GM21515 (cell line): ENCODE data around the gene ELOVL6.
A peak's percentile ranks its signal among the peaks of the same experiment; 100 is the strongest.
"Not testable (repeated sequence)": the region's sequence is repeated elsewhere in the genome, so short reads cannot be mapped to it uniquely, and the experiment has no call there.

ENCODE experiments used
- ATAC-seq: cut with Tn5 transposase; IDR thresholded peaks from one replicate; pipeline ENCODE4 v1.9.1; 2021; ENCODE audit not compliant: unreplicated experiment

The ELOVL6 gene

GRCh38 chr4:110039164-110039563, 159.3 kb downstream of the ELOVL6 start:
- ATAC-seq: not testable (repeated sequence)

- peak; percentile 98 for ATAC-seq
Observed at GRCh38 chr4:110034026-110034393, 164.4 kb downstream of the ELOVL6 start.

GRCh38 chr4:110033355-110034025, 164.9 kb downstream of the ELOVL6 start:
- no peak for ATAC-seq

- no peak for ATAC-seq
Observed at GRCh38 chr4:110032603-110033002, 165.8 kb downstream of the ELOVL6 start.

DNA sequence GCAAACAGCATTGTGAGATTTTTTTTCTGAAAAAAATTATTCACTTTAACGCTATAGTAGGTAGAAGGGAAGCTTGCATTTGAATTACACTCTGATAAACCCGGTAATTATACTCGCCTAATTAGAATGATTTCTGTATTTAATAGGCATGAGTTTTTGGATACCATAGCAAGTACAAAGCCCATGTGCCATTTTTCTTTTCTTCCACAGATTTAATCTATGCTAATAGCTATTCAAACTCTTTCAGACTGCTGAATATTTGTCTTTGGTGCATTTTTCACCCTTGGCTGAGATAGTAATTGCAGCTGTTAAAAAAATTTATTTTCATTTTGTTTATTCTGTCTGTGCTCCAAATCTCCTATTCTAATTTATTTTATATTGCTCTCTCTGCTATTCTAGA, 172.7 kb downstream of the ELOVL6 start:
- no peak for ATAC-seq

GRCh38 chr4:110025056-110025455, 173.4 kb downstream of the ELOVL6 start:
- ATAC-seq: no peak

DNA sequence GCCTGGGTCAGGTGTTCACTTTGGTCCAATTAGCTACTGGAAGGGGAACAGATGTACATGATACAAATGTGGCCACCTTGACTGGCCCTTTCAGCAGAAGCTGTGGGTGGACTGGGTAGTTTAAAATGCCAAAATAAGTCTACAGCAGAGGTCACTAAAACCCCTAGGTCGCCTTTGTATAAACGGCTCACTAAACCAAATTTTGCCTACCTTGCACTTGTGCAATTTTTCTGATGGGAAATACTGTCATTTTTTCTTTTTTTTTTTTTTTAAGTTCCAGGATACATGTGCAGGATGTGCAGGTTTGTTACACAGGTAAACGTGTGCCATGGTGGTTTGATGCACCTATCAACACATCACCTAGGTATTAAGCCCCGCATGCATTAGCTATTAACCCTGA, 176.0 kb downstream of the ELOVL6 start:
- ATAC-seq: no peak

- no peak for ATAC-seq
Observed at GRCh38 chr4:110020646-110021443, 177.6 kb downstream of the ELOVL6 start.

GRCh38 chr4:110020139-110020538, 178.3 kb downstream of the ELOVL6 start:
- no peak for ATAC-seq

GRCh38 chr4:110019153-110019552, 179.3 kb downstream of the ELOVL6 start:
- ATAC-seq: no peak

DNA sequence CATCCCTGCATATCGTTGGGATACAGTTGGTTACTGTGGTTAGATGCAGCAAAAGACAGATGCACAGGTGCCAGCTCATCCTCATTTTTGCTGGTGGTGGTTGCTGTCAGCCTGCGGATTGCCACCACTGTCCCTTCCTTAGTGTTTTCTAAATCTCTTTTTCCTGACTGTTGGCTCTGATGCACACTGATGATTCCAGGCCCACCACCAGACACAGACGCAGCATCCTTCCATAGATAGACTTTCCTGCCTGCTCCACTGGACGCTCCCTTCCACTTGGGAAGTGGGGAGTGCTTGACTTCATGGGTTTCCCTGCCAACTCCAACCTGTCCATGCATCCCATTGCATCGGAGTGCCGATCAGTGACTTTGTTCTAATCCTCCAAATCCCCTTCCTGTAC, 184.2 kb downstream of the ELOVL6 start:
- no peak for ATAC-seq

- no peak for ATAC-seq
Observed at GRCh38 chr4:110012917-110013316, 185.5 kb downstream of the ELOVL6 start.

DNA sequence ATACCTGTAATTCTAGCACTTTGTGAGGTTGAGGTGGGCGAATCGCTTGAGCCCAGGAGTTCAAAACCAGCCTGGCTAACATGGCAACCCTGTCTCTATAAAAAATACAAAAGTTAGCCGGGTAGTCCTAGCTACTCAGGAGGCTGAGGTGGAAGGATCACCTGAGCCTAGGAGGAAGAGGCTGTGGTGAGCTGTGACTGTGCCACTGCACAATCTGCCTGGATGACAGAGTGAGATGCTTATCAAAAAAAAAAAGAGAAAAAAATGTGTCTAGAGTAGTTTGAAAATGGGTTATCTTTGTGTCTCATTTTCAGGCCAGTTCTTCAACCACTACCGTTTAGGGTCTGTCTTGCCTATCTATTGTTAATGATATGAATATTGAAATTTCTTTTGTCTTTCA, 187.6 kb downstream of the ELOVL6 start:
- no peak for ATAC-seq

- no peak for ATAC-seq
Observed at GRCh38 chr4:110009550-110009949, 188.9 kb downstream of the ELOVL6 start.

DNA sequence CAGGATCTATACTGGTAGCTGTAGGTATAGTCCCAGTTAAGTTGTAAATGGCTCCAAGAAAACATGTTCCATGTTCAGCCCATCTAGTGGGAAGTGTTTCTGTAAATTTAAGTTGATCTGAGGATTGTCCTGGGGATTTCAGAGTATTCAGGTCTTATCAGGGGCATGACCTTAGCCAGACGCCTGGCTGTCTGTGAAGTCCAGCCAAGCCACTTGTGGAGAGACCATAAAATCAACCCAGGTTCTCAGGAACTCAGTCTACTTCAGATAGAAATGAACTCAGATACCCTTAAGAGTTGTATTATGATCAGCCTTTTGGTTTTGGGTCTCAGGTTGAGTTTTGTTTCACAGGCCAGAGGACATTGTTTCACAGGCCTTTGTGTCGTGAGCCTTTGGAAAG, 189.9 kb downstream of the ELOVL6 start:
- ATAC-seq: no peak

DNA sequence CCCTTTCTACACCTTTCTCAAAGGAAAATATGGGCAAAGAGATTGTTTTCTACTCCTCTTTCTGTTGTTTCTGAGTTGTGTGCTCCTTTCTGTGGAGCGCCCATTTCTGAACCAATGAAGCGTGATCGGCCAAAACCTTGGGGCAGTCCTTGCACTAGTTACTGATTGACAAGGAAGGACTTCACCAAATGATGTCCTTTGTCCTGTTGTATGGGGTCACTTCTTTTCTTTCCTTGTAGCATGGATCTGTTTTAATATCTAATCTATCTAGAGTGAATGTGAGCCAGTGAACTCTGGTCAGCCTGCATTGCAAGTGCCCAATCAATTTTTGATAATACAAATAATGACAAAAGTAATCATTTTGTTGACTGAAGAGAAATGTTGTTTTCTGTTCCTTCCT, 191.2 kb downstream of the ELOVL6 start:
- no peak for ATAC-seq

GRCh38 chr4:110005461-110006056, 192.9 kb downstream of the ELOVL6 start:
- ATAC-seq: no peak

GRCh38 chr4:110004556-110004955, 193.9 kb downstream of the ELOVL6 start:
- no peak for ATAC-seq

DNA sequence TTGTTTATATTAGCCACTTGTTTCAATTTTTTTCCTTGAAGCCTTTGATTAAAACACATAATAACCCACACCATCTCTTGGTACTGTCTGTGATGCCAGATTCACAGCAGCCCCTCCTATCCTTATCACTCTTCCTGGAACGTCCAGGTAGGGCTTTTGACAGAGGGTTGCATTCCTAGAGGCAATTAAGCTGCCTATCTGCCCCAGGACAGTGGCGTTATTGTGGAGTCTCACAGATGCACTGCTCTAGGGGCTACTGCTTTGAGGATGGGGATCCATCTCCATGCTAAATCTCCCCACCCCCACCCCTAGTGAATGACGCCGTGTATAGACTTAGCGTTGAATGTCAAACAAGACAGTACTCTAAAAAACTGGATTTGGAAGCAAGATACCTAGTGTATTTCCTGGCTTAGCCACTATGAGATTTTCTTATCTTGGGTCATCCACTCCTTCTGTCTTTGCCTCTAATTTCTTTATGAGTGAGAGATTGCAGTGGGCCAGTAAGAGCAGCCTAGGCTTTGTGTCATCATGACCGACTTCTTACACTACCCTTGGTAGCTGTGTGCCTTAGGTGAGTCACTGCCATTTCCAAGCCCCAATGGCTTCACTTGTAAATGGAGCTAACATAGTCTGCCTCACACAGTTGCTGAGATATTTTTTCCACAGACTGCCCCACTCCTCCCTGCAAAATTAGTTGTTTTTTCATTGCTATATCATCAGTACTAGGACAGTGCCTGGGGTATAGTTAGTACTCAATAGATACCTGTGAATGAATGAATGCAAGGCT, 194.8 kb downstream of the ELOVL6 start:
- ATAC-seq: no peak

DNA sequence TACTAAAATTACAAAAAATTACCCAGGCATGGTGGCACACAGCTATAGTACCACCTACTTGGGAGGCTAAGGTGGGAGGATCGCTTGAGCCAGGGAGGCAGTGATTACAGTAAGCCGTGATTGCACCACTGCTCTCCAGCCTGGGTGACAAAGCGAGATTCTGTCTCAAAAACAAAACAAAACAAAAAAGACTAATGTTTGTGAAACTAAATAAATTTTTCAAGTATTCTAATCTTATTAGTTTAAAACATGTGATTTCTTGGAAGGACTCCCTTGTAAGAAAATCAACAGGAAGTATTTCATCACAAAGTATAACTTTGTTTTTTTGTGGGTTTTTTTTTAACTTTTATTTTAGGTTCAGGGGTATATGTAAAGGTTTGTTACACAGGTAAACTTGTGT, 196.1 kb downstream of the ELOVL6 start:
- no peak for ATAC-seq

DNA sequence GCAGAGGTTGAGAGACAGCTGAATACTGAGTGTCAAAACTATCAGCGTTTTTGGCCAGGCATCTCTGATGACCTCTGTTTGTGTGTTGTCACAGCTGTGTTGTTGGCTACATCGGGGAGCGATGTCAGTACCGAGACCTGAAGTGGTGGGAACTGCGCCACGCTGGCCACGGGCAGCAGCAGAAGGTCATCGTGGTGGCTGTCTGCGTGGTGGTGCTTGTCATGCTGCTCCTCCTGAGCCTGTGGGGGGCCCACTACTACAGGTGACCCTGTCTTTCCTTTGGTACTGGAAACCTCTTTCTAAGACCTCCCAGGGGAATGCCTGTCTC, 198.9 kb downstream of the ELOVL6 start:
- no peak for ATAC-seq
